Mammary epithelial cell (primary cell): Measurements from ENCODE around the gene PRKCI.

ENCODE experiments used
- CTCF ChIP-seq, 2 donors: IDR thresholded peaks in 1 of 2; conservative IDR thresholded peaks in 1 of 2; 2 replicates each; pipeline ENCODE4 v1.5.1; 2011 to 2012; ENCODE audit warnings: inconsistent platforms in 2 of 2, low read length in 2 of 2, mild to moderate bottlenecking in 2 of 2, control low read depth in 1 of 2, low read depth in 1 of 2; ENCODE audit not compliant: insufficient read depth in 1 of 2; ENCODE audit errors: extremely low read depth in 1 of 2
- EZH2 ChIP-seq: IDR thresholded peaks from 2 replicates; pipeline ENCODE4 v1.6.1; 2012; ENCODE audit warnings: low read length, inconsistent platforms, borderline replicate concordance

DNA sequence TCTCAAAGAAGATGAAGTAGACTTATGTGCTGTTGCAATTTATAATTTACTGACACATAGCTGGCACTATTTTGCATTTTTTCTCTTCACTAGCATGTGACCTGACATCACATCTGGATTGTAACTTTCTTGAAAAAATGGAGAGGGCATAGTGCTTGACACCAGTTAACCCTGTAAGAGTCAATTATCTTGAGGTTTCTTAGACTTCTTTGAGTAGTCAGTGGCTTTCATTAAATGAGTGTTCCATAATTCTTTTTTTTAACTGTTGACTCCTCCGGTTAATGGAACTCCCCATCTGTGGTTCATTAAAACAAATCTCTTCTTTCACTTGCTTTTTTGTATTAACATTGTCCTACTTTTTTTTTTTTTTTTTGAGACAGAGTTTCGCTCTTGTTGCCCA lies 16.9 kb upstream of the PRKCI start:
- TF ChIP-seq CTCF (conservative IDR thresholded peaks at IDR 0.05 in 1 of 2, IDR thresholded peaks at IDR 0.05 in 1 of 2; ENCODE audit: extremely low read depth in 1 of 2, insufficient read depth in 1 of 2, low read depth in 1 of 2, low read length in 2 of 2) (no peak), EZH2 (no peak)
